ENCODE data around the gene PLA2G2D. TPM values are rescaled to one million over a fixed set of nuclear protein-coding genes. Genes with fewer than 3 reads are reported as not detected.

Gene PLA2G2D
- total and polyA plus RNA-seq, 2 of the 8 experiments (the other 6 are each of a cell fraction or from before 2014, with no cell fraction given), result not detected

DNA sequence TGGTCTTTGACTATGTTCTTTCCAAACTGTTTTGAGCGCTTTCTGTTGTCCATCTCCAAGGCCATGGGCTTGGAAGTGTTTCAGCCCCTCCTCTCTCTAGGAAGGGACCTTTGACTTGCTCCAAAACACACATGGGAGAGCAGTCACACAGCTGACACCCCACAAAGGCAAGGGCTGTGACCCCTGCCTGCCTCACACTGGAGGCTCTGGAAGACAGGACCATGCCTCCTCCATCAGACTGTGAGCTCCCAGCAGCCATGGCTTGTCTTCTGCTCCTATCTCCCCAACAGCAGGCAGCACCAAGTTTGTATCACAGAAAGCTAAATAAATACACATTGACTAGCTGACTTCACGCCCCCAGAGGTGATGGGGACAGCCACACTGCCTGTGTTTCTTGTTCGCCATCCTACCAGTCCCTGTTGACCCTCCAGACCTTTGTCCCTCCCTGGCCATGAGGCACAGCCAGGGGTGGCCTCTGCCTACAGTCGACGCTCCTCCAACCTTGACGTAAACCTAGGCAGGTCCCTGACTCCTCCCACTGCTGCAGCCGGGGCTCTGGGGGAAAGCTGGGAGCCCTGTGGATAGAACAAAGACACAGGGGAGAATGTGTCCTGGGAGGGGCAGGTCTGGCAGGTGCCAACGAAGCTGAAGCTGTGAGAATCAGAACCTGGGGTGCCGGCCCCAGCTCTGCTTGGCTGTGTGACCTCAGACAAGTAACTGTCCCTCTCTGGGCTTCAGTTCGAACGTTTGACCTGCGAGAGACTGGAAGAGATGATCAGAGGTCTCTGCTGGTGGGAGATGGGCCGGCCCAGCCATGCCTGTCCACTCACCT, 24.6 kb upstream of the PLA2G2D start:
- 87% methylated on average over 13 of the region's 13 CpGs; no CpG with 5 or more reads in 1 of the 2 experiments for WGBS, 2 experiments (ENCODE audit: extremely low coverage in 1 of 2, insufficient coverage in 1 of 2, insufficient read length in 1 of 2, insufficient replicate concordance in 2 of 2, low coverage in 1 of 2, low lambda C conversion rate in 2 of 2, missing lambda C conversion rate in 1 of 2)

More for the DNA sequence above, 24.6 kb upstream of the PLA2G2D start:
- no peak overlapping the region for H2AFZ ChIP-seq (ENCODE audit: low read length)
- no peaks in the 10 kb centered on the region; a peak in 1 of 7 replicates for H3K4me1 ChIP-seq (replicated peaks in 1 of 4; ENCODE audit: control insufficient read depth in 3 of 4, insufficient read depth in 4 of 4, low read length in 3 of 4)
- H3K27me3 ChIP-seq (replicated peaks in 1 of 4; ENCODE audit: control insufficient read depth in 3 of 4, extremely low read depth in 1 of 4, insufficient read depth in 3 of 4, low read length in 3 of 4), result no peaks in the 10 kb centered on the region
- ChIA-PET POLR2A (ENCODE audit: partially characterized antibody) (no interaction called here), CTCF (ENCODE audit: partially characterized antibody) (interaction anchor here (0.8 to 13.0 kb wide), 9 partner anchors 8 to 225 kb away, joined by 3 to 127 read pairs (median 4); partner anchors contain the start of gene PLA2G2E)
- H3K56ac ChIP-seq (replicated peaks; ENCODE audit: insufficient read length, low read depth, low read length), result no peak overlapping the region
- H2BK12ac ChIP-seq (ENCODE audit: low read depth, low read length), result no peak overlapping the region
- H2BK120ac ChIP-seq (replicated peaks; ENCODE audit: low read depth, low read length), result no peak overlapping the region
- H2BK5ac ChIP-seq (ENCODE audit: low read depth, low read length), result no peak overlapping the region
- H3K36me3 ChIP-seq (ENCODE audit: control insufficient read depth in 2 of 4, insufficient read depth in 4 of 4, low read length in 3 of 4), result no peaks in the 10 kb centered on the region
- H3K4me3 ChIP-seq (ENCODE audit: extremely low read depth in 1 of 4, insufficient read depth in 2 of 4, low read depth in 3 of 4, low read length in 4 of 4), result no peak overlapping the region
- H4K8ac ChIP-seq (ENCODE audit: extremely low read depth, insufficient read depth, low read length), result no peak overlapping the region
- no peak for FAIRE-seq
- H3K14ac ChIP-seq (ENCODE audit: insufficient read length), result no peak overlapping the region
- H3K9me3 ChIP-seq (ENCODE audit: insufficient read depth in 2 of 2, low read depth in 1 of 2, low read length in 1 of 2), result no peaks in the 10 kb centered on the region; a peak in 1 of 4 replicates
- no peak overlapping the region for H3K27ac ChIP-seq (ENCODE audit: low read depth, low read length)
- no peak for DNase-seq (ENCODE audit: low read depth in 1 of 2, low spot score in 2 of 2)
- no peak overlapping the region for H3K18ac ChIP-seq (ENCODE audit: extremely low read depth, low read length)
- no peaks in the 10 kb centered on the region for H3K79me1 ChIP-seq (ENCODE audit: low read depth, low read length)
- no peaks in the 10 kb centered on the region for H4K20me1 ChIP-seq (replicated peaks in 1 of 2; ENCODE audit: control insufficient read depth in 1 of 2, insufficient read depth in 2 of 2, low read length in 2 of 2)
- H3K4me2 ChIP-seq (ENCODE audit: insufficient read depth in 1 of 2, low read depth in 2 of 2, low read length in 2 of 2), result no peak overlapping the region
- TF ChIP-seq KDM1A (IDR thresholded peaks at IDR 0.05; ENCODE audit: borderline replicate concordance, low read length) (0 out of 2 replicates have a peak, but pooled peaks have one; percentile 15), POLR2A (IDR thresholded peaks at IDR 0.05; ENCODE audit: control extremely low read depth in 1 of 2, low read depth in 2 of 2, low read length in 2 of 2) (no peak)
- H4K5ac ChIP-seq (ENCODE audit: insufficient read length, low read depth, low read length), result no peak overlapping the region
- no peak overlapping the region for H3K23ac ChIP-seq (ENCODE audit: insufficient read length)
- no peak overlapping the region for H3K9ac ChIP-seq (replicated peaks in 1 of 4; ENCODE audit: extremely low read depth in 1 of 4, low read depth in 3 of 4, low read length in 3 of 4)
- no peak overlapping the region for H3K4ac ChIP-seq (replicated peaks; ENCODE audit: insufficient read length, low read depth, low read length)
- no peak overlapping the region for H4K91ac ChIP-seq (replicated peaks; ENCODE audit: insufficient read length, low read length)
- no peaks in the 10 kb centered on the region for H3K79me2 ChIP-seq (ENCODE audit: control insufficient read depth in 1 of 2, insufficient read depth in 2 of 2, low read length in 2 of 2)
- H2BK15ac ChIP-seq (ENCODE audit: low read length), result no peak overlapping the region
- peaks cover 3% of the 10 kb centered on the region; the same call in 1 of the 2 replicates for H3K23me2 ChIP-seq (ENCODE audit: low read depth, low read length)
- H2BK20ac ChIP-seq (ENCODE audit: low read length), result no peak overlapping the region
- no peak overlapping the region for H2AK5ac ChIP-seq (ENCODE audit: low read depth, low read length)
